Mucosa of rectum (tissue), 2 donors: Measurements from ENCODE around the gene PKDREJ.
"Not testable (repeated sequence)": the region's sequence is repeated elsewhere in the genome, so short reads cannot be mapped to it uniquely, and the experiment has no call there.

ENCODE experiments used
- H3K27ac ChIP-seq, 2 donors: one replicate each; pipeline ENCODE4 v1.7.0; 2013; ENCODE audit warnings: inconsistent platforms in 2 of 2, low read depth in 2 of 2, low read length in 2 of 2
- H3K27me3 ChIP-seq, 2 donors: one replicate each; pipeline ENCODE4 v1.7.0; 2013; ENCODE audit warnings: low read length in 2 of 2; ENCODE audit not compliant: control insufficient read depth in 2 of 2, insufficient read depth in 2 of 2
- H3K36me3 ChIP-seq, 2 donors: one replicate each; pipeline ENCODE4 v1.7.0; 2013; ENCODE audit warnings: low read length in 2 of 2; ENCODE audit not compliant: control insufficient read depth in 2 of 2, insufficient read depth in 2 of 2
- H3K4me1 ChIP-seq, 2 donors: one replicate each; pipeline ENCODE4 v1.7.0; 2013; ENCODE audit warnings: low read length in 2 of 2, mild to moderate bottlenecking in 1 of 2; ENCODE audit not compliant: control insufficient read depth in 2 of 2, insufficient read depth in 2 of 2
- H3K4me3 ChIP-seq, 2 donors: one replicate each; pipeline ENCODE4 v1.7.0; 2013; ENCODE audit warnings: low read length in 2 of 2
- H3K9ac ChIP-seq, 2 donors: one replicate each; pipeline ENCODE4 v1.7.0; 2013; ENCODE audit warnings: low read length in 2 of 2, low read depth in 1 of 2, mild to moderate bottlenecking in 1 of 2
- H3K9me3 ChIP-seq, 2 donors: one replicate each; pipeline ENCODE4 v1.7.0; 2013; ENCODE audit warnings: low read length in 2 of 2; ENCODE audit not compliant: control insufficient read depth in 2 of 2
- donor health status: healthy.
- donor health status: Normal muscosa, but diverticular disease.

The PKDREJ gene

DNA sequence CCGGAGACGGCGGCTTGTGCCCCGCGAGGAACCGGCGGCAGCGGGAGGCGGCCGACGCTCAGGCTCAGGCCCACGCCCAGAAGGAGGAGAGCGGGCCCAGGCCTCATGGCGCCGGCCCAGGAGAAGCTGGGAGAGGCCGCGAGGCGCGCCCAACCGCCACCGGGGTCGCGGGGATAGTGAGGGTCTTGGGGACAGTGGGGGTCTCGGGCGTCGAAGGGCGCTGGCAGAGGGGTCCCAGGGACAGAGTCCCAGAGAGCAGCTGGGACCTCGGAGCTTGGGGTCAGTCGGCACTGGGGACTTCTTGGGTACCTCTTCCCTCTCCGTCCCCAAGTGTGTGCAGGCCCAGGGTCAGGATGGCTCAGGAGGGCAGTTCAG lies at the start of gene PKDREJ:
PKDREJ (minus strand) TSS at position 128 of the 375 bp plus-strand sequence; CDS start at position 107, 21 bp downstream.
- H3K9ac ChIP-seq, result peak within 1 kb of the TSS in 1 of 2 donors; percentile 4
- H3K4me1 ChIP-seq, result peaks cover 11 to 26% of the 10 kb centered on the region in 2 donors
- H3K9me3 ChIP-seq, result no peaks in the 10 kb centered on the region
- no peaks in the 10 kb centered on the region for H3K36me3 ChIP-seq
- H3K4me3 ChIP-seq, result peak within 1 kb of the TSS in 1 of 2 donors; percentile 26
- H3K27ac ChIP-seq, result peak within 1 kb of the TSS; percentile 60 to 65
- peaks cover 0 to 3% of the 10 kb centered on the region in 2 donors for H3K27me3 ChIP-seq

- not testable (repeated sequence) for H3K4me3 ChIP-seq, H3K36me3 ChIP-seq, H3K27ac ChIP-seq, H3K4me1 ChIP-seq, H3K9ac ChIP-seq, H3K27me3 ChIP-seq, H3K9me3 ChIP-seq
Observed at GRCh38 chr22:46312848-46313247, 49.7 kb upstream of the PKDREJ start.

DNA sequence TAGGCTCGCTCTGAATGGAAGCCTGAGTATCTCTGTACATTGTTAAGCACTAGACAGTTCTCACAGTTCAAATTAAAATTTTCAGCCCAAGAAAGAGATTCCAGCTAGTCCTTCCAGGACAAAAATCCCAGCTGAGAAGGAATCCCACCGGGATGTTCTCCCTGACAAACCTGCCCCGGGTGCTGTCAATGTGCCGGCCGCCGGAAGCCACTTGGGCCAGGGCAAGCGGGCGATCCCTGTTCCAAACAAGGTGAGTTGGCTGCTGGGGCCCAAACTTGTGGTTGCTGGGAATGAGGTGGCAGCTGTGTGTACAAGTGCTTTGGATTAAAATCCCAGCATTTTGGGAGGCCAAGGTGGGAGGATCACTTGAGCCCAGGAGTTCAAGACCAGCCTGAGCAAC lies 48.9 kb upstream of the PKDREJ start:
- H3K4me3 ChIP-seq, result no peak overlapping the region
- H3K9me3 ChIP-seq, result no peaks in the 10 kb centered on the region
- H3K27ac ChIP-seq, result no peak overlapping the region
- H3K36me3 ChIP-seq, result peaks cover 0 to 4% of the 10 kb centered on the region in 2 donors
- no peaks in the 10 kb centered on the region for H3K27me3 ChIP-seq
- H3K9ac ChIP-seq, result no peak overlapping the region
- H3K4me1 ChIP-seq, result no peaks in the 10 kb centered on the region

GRCh38 chr22:46309526-46310085 lies 46.5 kb upstream of the PKDREJ start:
- no peaks in the 10 kb centered on the region for H3K36me3 ChIP-seq
- H3K9me3 ChIP-seq, result no peaks in the 10 kb centered on the region
- H3K27ac ChIP-seq, result no peak overlapping the region
- no peaks in the 10 kb centered on the region for H3K27me3 ChIP-seq
- no peak overlapping the region for H3K9ac ChIP-seq
- H3K4me3 ChIP-seq, result no peak overlapping the region
- no peaks in the 10 kb centered on the region for H3K4me1 ChIP-seq

DNA sequence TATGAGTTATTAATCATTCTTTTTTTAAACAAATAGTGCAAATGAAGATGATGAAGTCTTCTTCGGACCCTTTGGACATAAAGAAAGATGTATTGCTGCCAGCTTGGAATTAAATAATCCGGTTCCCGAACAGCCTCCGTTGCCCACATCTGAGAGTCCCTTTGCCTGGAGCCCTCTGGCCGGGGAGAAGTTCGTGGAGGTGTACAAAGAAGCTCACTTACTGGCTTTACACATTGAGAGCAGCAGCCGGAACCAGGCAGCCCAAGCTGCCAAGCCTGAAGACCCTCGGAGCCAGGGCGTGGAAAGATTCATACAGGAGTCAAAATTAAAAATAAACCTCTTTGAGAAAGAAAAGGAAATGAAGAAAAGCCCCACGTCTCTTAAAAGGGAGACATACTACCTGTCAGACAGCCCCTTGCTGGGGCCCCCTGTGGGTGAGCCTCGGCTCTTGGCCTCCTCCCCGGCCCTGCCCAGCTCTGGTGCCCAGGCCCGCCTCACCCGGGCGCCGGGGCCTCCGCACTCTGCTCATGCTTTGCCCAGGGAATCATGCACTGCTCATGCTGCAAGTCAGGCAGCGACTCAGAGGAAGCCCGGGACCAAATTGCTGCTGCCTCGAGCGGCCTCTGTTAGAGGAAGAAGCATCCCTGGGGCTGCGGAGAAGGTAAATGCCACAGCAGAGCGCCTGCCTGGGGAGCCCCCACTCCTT lies 45.3 kb upstream of the PKDREJ start:
- Histone ChIP-seq H3K27me3 (no peaks in the 10 kb centered on the region), H3K9me3 (no peaks in the 10 kb centered on the region), H3K27ac (no peak overlapping the region), H3K4me1 (no peaks in the 10 kb centered on the region), H3K36me3 (no peaks in the 10 kb centered on the region), H3K4me3 (no peak overlapping the region), H3K9ac (no peak overlapping the region)

DNA sequence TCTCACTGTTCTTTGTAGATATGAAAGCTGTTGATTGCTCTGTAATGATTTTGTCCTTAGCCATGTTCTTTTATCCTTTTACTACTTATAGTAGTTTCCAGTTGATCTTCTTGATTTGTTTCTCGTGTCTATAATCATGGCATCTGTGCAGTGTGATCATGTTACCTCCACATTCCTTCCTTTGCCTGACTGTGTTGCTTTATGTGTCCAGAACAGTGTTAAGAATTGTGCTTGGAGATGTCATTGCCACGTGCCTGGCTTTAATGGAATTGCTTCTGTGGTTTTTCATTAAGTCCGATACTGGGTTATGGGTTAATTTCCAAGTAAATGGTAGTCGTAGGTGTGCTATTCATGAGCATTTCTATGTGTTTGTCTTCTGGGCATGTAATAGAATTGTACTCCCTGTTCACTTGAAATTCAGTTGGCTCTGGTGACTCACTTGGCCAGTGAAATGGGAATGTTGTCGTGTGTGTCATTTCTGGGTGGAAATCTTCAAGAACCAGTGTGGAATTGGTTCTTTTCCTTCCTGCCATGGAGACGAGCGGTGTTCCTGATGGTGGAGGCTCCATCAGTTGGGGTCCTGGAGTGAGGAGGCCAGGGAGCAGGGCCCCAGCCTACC lies 40.3 kb upstream of the PKDREJ start:
- Histone ChIP-seq H3K9ac (no peak overlapping the region), H3K4me1 (no peaks in the 10 kb centered on the region), H3K9me3 (no peaks in the 10 kb centered on the region), H3K27ac (no peak overlapping the region), H3K27me3 (no peaks in the 10 kb centered on the region), H3K36me3 (no peaks in the 10 kb centered on the region), H3K4me3 (no peak overlapping the region)

- H3K36me3 ChIP-seq, result no peaks in the 10 kb centered on the region
- peaks cover 14 to 18% of the 10 kb centered on the region in 2 donors for H3K4me1 ChIP-seq
- H3K27me3 ChIP-seq, result no peaks in the 10 kb centered on the region
Observed at GRCh38 chr22:46300491-46300890, 37.3 kb upstream of the PKDREJ start.

DNA sequence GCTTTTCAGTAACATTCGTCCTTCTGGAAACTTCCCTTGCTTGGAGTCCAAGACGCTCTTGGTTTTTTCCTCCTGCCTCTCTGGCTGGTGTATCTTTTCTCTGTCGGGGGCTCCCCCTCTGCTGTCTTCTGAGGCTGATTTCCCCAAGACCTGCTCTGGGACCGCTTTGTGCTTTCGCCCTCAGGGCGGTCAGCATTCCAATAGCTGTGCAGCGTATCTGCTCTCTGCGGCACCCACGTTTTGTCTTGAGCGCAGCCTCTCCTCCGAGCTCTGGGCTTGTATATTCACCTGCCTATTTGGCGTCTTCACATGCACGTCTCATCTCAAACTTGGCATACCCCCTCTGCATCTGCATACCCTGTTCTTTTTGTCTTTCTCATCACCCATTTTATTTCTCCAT lies 36.0 kb upstream of the PKDREJ start:
- Histone ChIP-seq H3K9me3 (no peaks in the 10 kb centered on the region), H3K9ac (no peak overlapping the region), H3K4me3 (no peak overlapping the region), H3K36me3 (no peaks in the 10 kb centered on the region), H3K27ac (no peak overlapping the region), H3K27me3 (no peaks in the 10 kb centered on the region), H3K4me1 (peaks cover 15 to 20% of the 10 kb centered on the region in 2 donors)

More at GRCh38 chr22:46300491-46300890, 37.3 kb upstream of the PKDREJ start:
- Histone ChIP-seq H3K9me3 (no peaks in the 10 kb centered on the region), H3K27ac (no peak overlapping the region), H3K9ac (no peak overlapping the region), H3K4me3 (no peak overlapping the region)

- Histone ChIP-seq H3K4me1 (peaks cover 15 to 20% of the 10 kb centered on the region in 2 donors), H3K9ac (peak overlapping the region in 1 of 2 donors; percentile 55), H3K27me3 (no peaks in the 10 kb centered on the region), H3K4me3 (peak overlapping the region; percentile 80 to 83), H3K9me3 (no peaks in the 10 kb centered on the region), H3K27ac (no peak overlapping the region), H3K36me3 (peaks cover 10 to 11% of the 10 kb centered on the region in 2 donors)
Observed at GRCh38 chr22:46297151-46297812, 34.1 kb upstream of the PKDREJ start.
